Hepatocyte (in vitro differentiated cells): ENCODE measurements around the gene LEFTY2. TPM values are rescaled to one million over a fixed set of nuclear protein-coding genes. Genes with fewer than 3 reads are reported as not detected.

Experiments
- DNase-seq: peaks from one replicate; pipeline ENCODE4 v3.0.0-alpha.2; 2016; ENCODE audit warnings: low spot score
- H2AFZ ChIP-seq: fragments of 200-600 bp; sonication (generic); 2 replicates; pipeline ENCODE4 v1.6.0; 2016; ENCODE audit warnings: antibody characterized with exemption, mild to moderate bottlenecking
- H3K27ac ChIP-seq: fragments of 200-600 bp; sonication (generic); 2 replicates; pipeline ENCODE4 v1.5.1; 2016; ENCODE audit warnings: mild to moderate bottlenecking
- H3K27me3 ChIP-seq: fragments of 200-600 bp; sonication (generic); 2 replicates; pipeline ENCODE4 v1.6.1; 2016
- H3K36me3 ChIP-seq: fragments of 200-600 bp; sonication (generic); replicated peaks from 2 replicates; pipeline ENCODE4 v1.5.1; 2016; ENCODE audit warnings: low read depth; ENCODE audit not compliant: insufficient read depth
- H3K4me1 ChIP-seq: fragments of 200-600 bp; sonication (generic); 2 replicates; pipeline ENCODE4 v1.5.1; 2016; ENCODE audit warnings: mild to moderate bottlenecking, moderate library complexity; ENCODE audit not compliant: insufficient read depth
- H3K4me2 ChIP-seq: fragments of 200-600 bp; sonication (generic); 2 replicates; pipeline ENCODE4 v1.6.0; 2016
- H3K4me3 ChIP-seq: fragments of 200-600 bp; sonication (generic); 2 replicates; pipeline ENCODE4 v1.5.1; 2016; ENCODE audit warnings: mild to moderate bottlenecking
- H3K79me2 ChIP-seq: fragments of 200-600 bp; sonication (generic); 2 replicates; pipeline ENCODE4 v1.6.0; 2017; ENCODE audit warnings: mild to moderate bottlenecking
- H3K9me2 ChIP-seq: fragments of 200-600 bp; sonication (generic); replicated peaks from 2 replicates; pipeline ENCODE4 v1.6.0; 2017; ENCODE audit warnings: mild to moderate bottlenecking; ENCODE audit not compliant: insufficient read depth
- H3K9me3 ChIP-seq: fragments of 200-600 bp; sonication (generic); 2 replicates; pipeline ENCODE4 v1.5.1; 2016; ENCODE audit warnings: low read depth, mild to moderate bottlenecking
- H4K20me1 ChIP-seq: fragments of 200-600 bp; sonication (generic); 2 replicates; pipeline ENCODE4 v1.6.0; 2016; ENCODE audit warnings: mild to moderate bottlenecking; ENCODE audit not compliant: insufficient read depth, poor library complexity, severe bottlenecking
- CTCF ChIP-seq: fragments of 200-600 bp; sonication (generic); IDR thresholded peaks from 2 replicates; pipeline ENCODE4 v1.5.1; 2016; ENCODE audit warnings: antibody characterized with exemption, mild to moderate bottlenecking; ENCODE audit not compliant: poor library complexity
- EZH2 ChIP-seq: fragments of 200-600 bp; sonication (generic); IDR thresholded peaks from 2 replicates; pipeline ENCODE4 v1.6.1; 2016; ENCODE audit warnings: antibody characterized with exemption, mild to moderate bottlenecking, borderline replicate concordance
- EZH2phosphoT487 ChIP-seq: fragments of 200-600 bp; sonication (generic); IDR thresholded peaks from one replicate; pipeline ENCODE4 v1.6.1; 2018; ENCODE audit warnings: antibody characterized with exemption, mild to moderate bottlenecking, low read depth, moderate library complexity; ENCODE audit not compliant: unreplicated experiment, severe bottlenecking
- WGBS: methylation state at CpG from one replicate; pipeline ENCODE4 v1.1.6; 2016; ENCODE audit warnings: low lambda C conversion rate; ENCODE audit errors: missing lambda C conversion rate; 5-methylcytosine and 5-hydroxymethylcytosine counted together
- polyA plus RNA-seq: library from polyadenylated mRNA; unstranded; fragments of >200 nt; fragmentation: Nextera tagmentation; extraction: Ambion mirVana; gene quantifications from 2 replicates; pipeline ENCODE4 v1.2.1, GENCODE V29; 2016
- total RNA-seq: library from RNA; depleted of rRNA; stranded (reverse); fragments of >200 nt; gene quantifications from 2 replicates; pipeline ENCODE4 v1.2.3, GENCODE V29; 2014

The LEFTY2 gene
- total and polyA plus RNA-seq, 2 experiments from 2014 or later, result 0.60 to 1.1 TPM

DNA sequence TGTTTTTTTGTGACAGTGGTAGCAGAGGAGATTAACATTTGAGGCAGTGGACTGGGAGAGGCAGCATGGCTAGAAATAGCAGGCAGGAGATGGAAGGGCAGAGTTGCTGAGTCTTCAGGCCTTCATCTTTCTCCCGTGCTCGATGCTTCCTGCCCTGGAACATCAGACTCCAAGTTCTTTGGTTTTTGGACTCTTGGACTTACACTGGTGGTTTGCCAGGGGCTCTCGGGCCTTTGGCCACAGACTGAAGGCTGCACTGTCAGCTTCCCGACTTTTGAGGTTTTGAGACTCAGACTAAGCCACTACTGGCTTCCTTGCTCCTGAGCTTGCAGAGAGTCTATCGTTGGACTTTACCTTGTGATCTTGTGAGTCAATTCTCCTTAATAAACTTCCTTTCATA lies 24.2 kb upstream of the LEFTY2 start:
- TF ChIP-seq CTCF (no peak), EZH2 (no peak)
- WGBS, result 90% methylated on average over 5 of the region's 5 CpGs
- Histone ChIP-seq H3K27ac (no peak overlapping the region), H4K20me1 (no peaks in the 10 kb centered on the region), H2AFZ (no peak overlapping the region), H3K4me2 (no peak overlapping the region), H3K4me3 (no peak overlapping the region), H3K79me2 (no peaks in the 10 kb centered on the region), H3K9me2 (no peaks in the 10 kb centered on the region), H3K9me3 (no peaks in the 10 kb centered on the region), H3K27me3 (peaks cover 8% of the 10 kb centered on the region), H3K4me1 (no peaks in the 10 kb centered on the region), H3K36me3 (no peaks in the 10 kb centered on the region)
- DNase-seq, result no peak

GRCh38 chr1:225963735-225964530 lies 22.9 kb upstream of the LEFTY2 start:
- Histone ChIP-seq H3K36me3 (no peaks in the 10 kb centered on the region), H3K27ac (no peak overlapping the region), H3K4me1 (no peaks in the 10 kb centered on the region), H3K4me3 (no peak overlapping the region), H3K4me2 (no peak overlapping the region), H3K9me3 (no peaks in the 10 kb centered on the region), H3K9me2 (no peaks in the 10 kb centered on the region), H2AFZ (no peak overlapping the region), H3K79me2 (no peaks in the 10 kb centered on the region), H4K20me1 (no peaks in the 10 kb centered on the region), H3K27me3 (peaks cover 8% of the 10 kb centered on the region)
- DNase-seq, result no peak
- WGBS, result 97% methylated on average over 15 of the region's 15 CpGs
- TF ChIP-seq EZH2phosphoT487 (no peak), EZH2 (no peak), CTCF (no peak)

DNA sequence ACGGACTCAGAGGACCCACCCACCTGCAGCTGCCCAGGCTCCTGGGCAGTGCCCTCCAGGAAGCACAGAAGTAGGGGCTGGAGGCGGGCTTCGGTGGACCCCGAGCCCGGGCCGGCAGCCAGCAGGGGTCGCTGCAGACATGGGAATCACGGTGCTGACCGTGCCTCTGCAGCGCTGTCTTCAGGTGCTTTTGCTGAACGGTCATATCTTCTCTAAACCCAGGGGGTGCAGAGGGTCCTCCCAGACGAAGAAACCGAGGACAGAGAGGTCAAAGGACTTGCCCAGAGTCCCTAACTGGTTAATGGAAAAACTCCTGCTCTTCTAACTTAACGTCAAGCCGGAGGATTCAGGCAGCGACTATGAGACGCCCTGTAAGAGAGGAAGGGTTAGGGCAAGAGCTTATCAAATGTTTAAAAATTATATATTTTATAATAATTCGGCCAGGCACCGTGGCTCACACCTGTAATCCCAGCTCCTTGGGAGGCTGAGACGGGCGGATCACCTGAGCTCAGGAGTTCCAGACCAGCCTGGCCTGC lies 21.5 kb upstream of the LEFTY2 start:
- H3K27me3 ChIP-seq, result peaks cover 8% of the 10 kb centered on the region
- DNase-seq, result peak; percentile 61
- no peaks in the 10 kb centered on the region for H3K9me3 ChIP-seq
- no peak overlapping the region for H3K27ac ChIP-seq
- no peaks in the 10 kb centered on the region for H3K36me3 ChIP-seq
- H3K4me1 ChIP-seq, result no peaks in the 10 kb centered on the region
- H2AFZ ChIP-seq, result no peak overlapping the region
- peak overlapping the region; percentile 37 for H3K4me2 ChIP-seq
- WGBS, result 33% methylated on average over 21 of the region's 21 CpGs
- H3K9me2 ChIP-seq, result no peaks in the 10 kb centered on the region
- no peak overlapping the region for H3K4me3 ChIP-seq
- TF ChIP-seq CTCF (peak; percentile 55), EZH2 (no peak)
- H3K79me2 ChIP-seq, result no peaks in the 10 kb centered on the region
- H4K20me1 ChIP-seq, result no peaks in the 10 kb centered on the region
